H1 (cell line): ENCODE results near the gene SGMS1. TPM values are rescaled to one million over a fixed set of nuclear protein-coding genes. Genes with fewer than 3 reads are reported as not detected.
"Not testable (repeated sequence)": the region's sequence is repeated elsewhere in the genome, so short reads cannot be mapped to it uniquely, and the experiment has no call there.

Source experiments
- CTCF ChIA-PET: fragments of 300-600 bp; sonication (Branson Sonifier 250); formaldehyde crosslinking; loops from one replicate; lab custom pipeline; 2021; ENCODE audit not compliant: partially characterized antibody; lab: Charles Lee
- POLR2A ChIA-PET: fragments of 300-600 bp; sonication (Branson Sonifier 250); formaldehyde crosslinking; loops from one replicate; lab custom pipeline; 2021; ENCODE audit warnings: inconsistent platforms; ENCODE audit not compliant: partially characterized antibody; lab: Charles Lee
- DNase-seq, 2 experiments: peaks; one replicate each; pipeline versions ENCODE4 v3.0.0 to v3.0.0-alpha.2; 2010 to 2022; ENCODE audit warnings: low spot score in 2 of 2, low read depth in 1 of 2, mixed read lengths in 1 of 2
- FAIRE-seq: peaks from 2 replicates; lab custom pipeline; 2011; peaks lifted over from hg19 to GRCh38; lab: Jason Lieb, UNC
- H2AFZ ChIP-seq: 2 replicates; pipeline ENCODE4 v1.8.1; 2012; ENCODE audit warnings: low read length, inconsistent platforms
- H2AK5ac ChIP-seq: 2 replicates; pipeline ENCODE4 v1.6.1; 2013; ENCODE audit warnings: low read depth, low read length
- H2BK120ac ChIP-seq: replicated peaks from 2 replicates; pipeline ENCODE3; 2013; ENCODE audit warnings: low read depth, low read length, inconsistent platforms
- H2BK12ac ChIP-seq: 2 replicates; pipeline ENCODE4 v1.6.1; 2013; ENCODE audit warnings: low read depth, low read length
- H2BK15ac ChIP-seq: 2 replicates; pipeline ENCODE4 v1.6.1; 2013; ENCODE audit warnings: low read length
- H2BK20ac ChIP-seq: 2 replicates; pipeline ENCODE4 v1.6.1; 2013; ENCODE audit warnings: low read length
- H2BK5ac ChIP-seq: 2 replicates; pipeline ENCODE4 v1.6.1; 2013; ENCODE audit warnings: low read depth, low read length
- H3K14ac ChIP-seq: 2 replicates; pipeline ENCODE4 v1.6.1; 2013; ENCODE audit warnings: inconsistent platforms; ENCODE audit not compliant: insufficient read length
- H3K18ac ChIP-seq: 2 replicates; pipeline ENCODE4 v1.6.1; 2013; ENCODE audit warnings: low read length; ENCODE audit errors: extremely low read depth
- H3K23ac ChIP-seq: 2 replicates; pipeline ENCODE4 v1.6.1; 2013; ENCODE audit warnings: inconsistent platforms; ENCODE audit not compliant: insufficient read length
- H3K23me2 ChIP-seq: 2 replicates; pipeline ENCODE4 v1.6.1; 2013; ENCODE audit warnings: low read depth, low read length
- H3K27ac ChIP-seq: 2 replicates; pipeline ENCODE4 v1.6.1; 2011; ENCODE audit warnings: low read depth, low read length, inconsistent platforms
- H3K27me3 ChIP-seq, 4 experiments: replicated peaks in 1 of 4; 1 replicate in 1 of 4; 2 replicates in 3 of 4; pipeline versions ENCODE4 v1.6.1 to v1.8.1; 2011 to 2013; ENCODE audit warnings: low read length in 3 of 4, mild to moderate bottlenecking in 3 of 4, inconsistent platforms in 2 of 4, mixed read lengths in 2 of 4, moderate library complexity in 1 of 4; ENCODE audit not compliant: control insufficient read depth in 3 of 4, insufficient read depth in 3 of 4; ENCODE audit errors: extremely low read depth in 1 of 4
- H3K36me3 ChIP-seq, 4 experiments: 2 replicates each; pipeline versions ENCODE4 v1.6.1 to v1.8.1; 2011 to 2013; ENCODE audit warnings: mild to moderate bottlenecking in 4 of 4, low read length in 3 of 4, moderate library complexity in 2 of 4, control low read depth in 1 of 4, inconsistent platforms in 1 of 4; ENCODE audit not compliant: insufficient read depth in 4 of 4, control insufficient read depth in 2 of 4
- H3K4ac ChIP-seq: replicated peaks from 2 replicates; pipeline ENCODE3; 2013; ENCODE audit warnings: low read length, low read depth, mixed read lengths, inconsistent platforms; ENCODE audit not compliant: insufficient read length
- H3K4me1 ChIP-seq, 4 experiments: replicated peaks in 1 of 4; 1 replicate in 1 of 4; 2 replicates in 3 of 4; pipeline versions ENCODE4 v1.6.1 to v1.8.1; 2011 to 2013; ENCODE audit warnings: low read length in 3 of 4, inconsistent platforms in 2 of 4, mixed read lengths in 1 of 4; ENCODE audit not compliant: insufficient read depth in 4 of 4, control insufficient read depth in 3 of 4
- H3K4me2 ChIP-seq, 2 experiments: 2 replicates each; pipeline versions ENCODE4 v1.6.1 to v1.8.1; 2011 to 2013; ENCODE audit warnings: low read depth in 2 of 2, low read length in 2 of 2, control low read depth in 1 of 2, inconsistent platforms in 1 of 2, mild to moderate bottlenecking in 1 of 2; ENCODE audit not compliant: insufficient read depth in 1 of 2
- H3K4me3 ChIP-seq, 4 experiments: fragments of 200-600, 300-600 bp in 1 of 4; sonication (generic), shearing (Covaris generic), sonication (Bioruptor Twin) in 1 of 4; 2 replicates each; pipeline versions ENCODE4 v1.5.1 to v1.8.1; 2011 to 2016; ENCODE audit warnings: low read length in 4 of 4, low read depth in 3 of 4, control low read depth in 2 of 4, inconsistent platforms in 2 of 4, mild to moderate bottlenecking in 2 of 4, mixed read lengths in 1 of 4, moderate library complexity in 1 of 4; ENCODE audit not compliant: insufficient read depth in 2 of 4; ENCODE audit errors: extremely low read depth in 1 of 4
- H3K56ac ChIP-seq: replicated peaks from 2 replicates; pipeline ENCODE3; 2013; ENCODE audit warnings: low read depth, mild to moderate bottlenecking, mixed read lengths, low read length, inconsistent platforms; ENCODE audit not compliant: insufficient read length
- H3K79me1 ChIP-seq: 2 replicates; pipeline ENCODE4 v1.6.1; 2013; ENCODE audit warnings: low read depth, low read length, control low read depth
- H3K79me2 ChIP-seq, 2 experiments: 2 replicates each; pipeline versions ENCODE4 v1.6.1 to v1.8.1; 2012 to 2013; ENCODE audit warnings: low read length in 2 of 2, mild to moderate bottlenecking in 2 of 2, inconsistent platforms in 1 of 2; ENCODE audit not compliant: insufficient read depth in 2 of 2, control insufficient read depth in 1 of 2
- H3K9ac ChIP-seq, 4 experiments: replicated peaks in 1 of 4; 1 replicate in 1 of 4; 2 replicates in 3 of 4; pipeline versions ENCODE4 v1.6.1 to v1.8.1; 2011 to 2013; ENCODE audit warnings: low read depth in 3 of 4, low read length in 3 of 4, control low read depth in 2 of 4, mild to moderate bottlenecking in 2 of 4, moderate library complexity in 2 of 4, inconsistent platforms in 1 of 4; ENCODE audit errors: extremely low read depth in 1 of 4
- H3K9me3 ChIP-seq, 2 experiments: 2 replicates each; pipeline versions ENCODE4 v1.6.1 to v1.8.1; 2012 to 2013; ENCODE audit warnings: mild to moderate bottlenecking in 2 of 2, moderate library complexity in 2 of 2, control low read depth in 1 of 2, inconsistent platforms in 1 of 2, low read depth in 1 of 2, low read length in 1 of 2, mixed read lengths in 1 of 2; ENCODE audit not compliant: insufficient read depth in 2 of 2
- H4K20me1 ChIP-seq, 2 experiments: replicated peaks in 1 of 2; 2 replicates each; pipeline versions ENCODE3 to v1.8.1; 2011 to 2013; ENCODE audit warnings: inconsistent platforms in 2 of 2, low read length in 2 of 2, mild to moderate bottlenecking in 1 of 2; ENCODE audit not compliant: insufficient read depth in 2 of 2, control insufficient read depth in 1 of 2
- H4K5ac ChIP-seq: 2 replicates; pipeline ENCODE4 v1.6.1; 2013; ENCODE audit warnings: low read length, low read depth, mixed read lengths, inconsistent platforms; ENCODE audit not compliant: insufficient read length
- H4K8ac ChIP-seq: 2 replicates; pipeline ENCODE4 v1.8.0; 2013; ENCODE audit warnings: mild to moderate bottlenecking, moderate library complexity, low read length, inconsistent platforms; ENCODE audit not compliant: insufficient read depth; ENCODE audit errors: extremely low read depth
- H4K91ac ChIP-seq: replicated peaks from 2 replicates; pipeline ENCODE3; 2013; ENCODE audit warnings: low read length, mixed read lengths, inconsistent platforms; ENCODE audit not compliant: insufficient read length
- WGBS, 2 experiments: shearing (Covaris generic) in 1 of 2; methylation state at CpG; one replicate each; pipeline versions ENCODE4 v1.1.6 to v1.1.7; 2013 to 2015; ENCODE audit warnings: low lambda C conversion rate in 2 of 2, mixed read lengths in 2 of 2, inconsistent platforms in 1 of 2, low coverage in 1 of 2, missing lambda C conversion rate in 1 of 2; ENCODE audit not compliant: insufficient replicate concordance in 2 of 2, insufficient coverage in 1 of 2, insufficient read length in 1 of 2; ENCODE audit errors: extremely low coverage in 1 of 2, missing lambda C conversion rate in 1 of 2; 5-methylcytosine and 5-hydroxymethylcytosine counted together
- polyA plus RNA-seq, 7 experiments: library from polyadenylated mRNA; depleted of rRNA in 3 of 7; stranded (reverse) in 5 of 7; unstranded in 2 of 7; fragments of >200 nt in 5 of 7; fragments of 200-250 nt in 2 of 7; gene quantifications; 1 replicate in 5 of 7; 2 replicates in 1 of 7; 4 replicates in 1 of 7; pipeline versions ENCODE4 v1.2.1 to v1.2.3, GENCODE V29; 2011 to 2013; ENCODE audit warnings: missing spikeins in 2 of 7, mixed read lengths in 2 of 7
- total RNA-seq: library from RNA; stranded (reverse); fragmentation: NEBNext Ultra II Directional; extraction: Animal tissue kit (Norgen Biotek cat#: 25700); gene quantifications from 2 replicates; pipeline ENCODE4 v1.2.1, GENCODE V29; 2021

The SGMS1 gene
- total and polyA plus RNA-seq, 2 of the 8 experiments (the other 6 are each of a cell fraction or from before 2014, with no cell fraction given) = 6.0 to 15.6 TPM

- H3K4me1 ChIP-seq, H3K23me2 ChIP-seq, CTCF ChIA-PET, H4K91ac ChIP-seq, H4K20me1 ChIP-seq, H3K4me3 ChIP-seq, H3K27me3 ChIP-seq, H3K4me2 ChIP-seq, H3K14ac ChIP-seq, H2BK20ac ChIP-seq, H3K27ac ChIP-seq, H2AFZ ChIP-seq, H4K8ac ChIP-seq, H2BK5ac ChIP-seq, H2BK15ac ChIP-seq, H3K9me3 ChIP-seq, H3K79me2 ChIP-seq, POLR2A ChIA-PET, H2BK12ac ChIP-seq, H4K5ac ChIP-seq, H3K79me1 ChIP-seq, H3K18ac ChIP-seq, DNase-seq, H3K36me3 ChIP-seq, H2AK5ac ChIP-seq, FAIRE-seq, H3K23ac ChIP-seq, H3K4ac ChIP-seq, H3K9ac ChIP-seq, H2BK120ac ChIP-seq, H3K56ac ChIP-seq: not testable (repeated sequence)
- 89% methylated on average over 3 of the region's 3 CpGs; no CpG with 5 or more reads in 1 of the 2 experiments for WGBS, 2 experiments
Observed at GRCh38 chr10:50364730-50365129, 259.0 kb downstream of the SGMS1 start.
